ENCODE results near the gene PPP1R14D. TPM values are rescaled to one million over a fixed set of nuclear protein-coding genes. Genes with fewer than 3 reads are reported as not detected.
A peak's percentile ranks its signal among the peaks of the same experiment; 100 is the strongest.

Gene PPP1R14D
- total and polyA plus RNA-seq, 10 donors = 0.30 TPM; not detected in 9

- 66 to 83% (median 73%) methylated on average over 2 of the region's 2 CpGs for WGBS, 5 donors
These were observed 32.5 kb downstream of the PPP1R14D start for GRCh38 chr15:40796041-40796440.

GRCh38 chr15:40793216-40793989, 35.1 kb downstream of the PPP1R14D start:
- Histone ChIP-seq H3K36me3 (peaks cover 0 to 35% (median 10%) of the 10 kb centered on the region in 6 donors), H3K27ac (no peak overlapping the region), H3K27me3 (replicated peaks in 1 of 7) (no peaks in the 10 kb centered on the region), H3K4me3 (no peak overlapping the region), H3K9me3 (no peaks in the 10 kb centered on the region), H3K4me1 (peaks cover 0 to 60% (median 26%) of the 10 kb centered on the region in 6 donors)
- intact Hi-C loops (cut with DNase I; ENCODE audit: low total_unique reads) = no loop called here
- no peak for TF ChIP-seq POLR2AphosphoS5 (IDR thresholded peaks at IDR 0.05)
- no peak for TF ChIP-seq POLR2A (IDR thresholded peaks at IDR 0.05)
- TF ChIP-seq CTCF (IDR thresholded peaks at IDR 0.05 in 8 of 11, conservative IDR thresholded peaks at IDR 0.05 in 3 of 11) = no peak
- WGBS, 5 donors = 67 to 83% (median 75%) methylated on average over 9 of the region's 9 CpGs
- no peak for DNase-seq

More at GRCh38 chr15:40796041-40796440, 32.5 kb downstream of the PPP1R14D start:
- Histone ChIP-seq H3K27me3 (replicated peaks in 1 of 7) (no peaks in the 10 kb centered on the region), H3K4me1 (peaks cover 0 to 40% (median 19%) of the 10 kb centered on the region in 6 donors), H3K9me3 (no peaks in the 10 kb centered on the region), H3K36me3 (peaks cover 0 to 40% (median 10%) of the 10 kb centered on the region in 6 donors), H3K4me3 (no peak overlapping the region), H3K27ac (peak overlapping the region in 2 of 8 donors; percentile 50 to 57)
- TF ChIP-seq CTCF (IDR thresholded peaks at IDR 0.05 in 8 of 11, conservative IDR thresholded peaks at IDR 0.05 in 3 of 11) (no peak), POLR2A (IDR thresholded peaks at IDR 0.05) (no peak), POLR2AphosphoS5 (IDR thresholded peaks at IDR 0.05) (no peak)
- no peak for DNase-seq
- intact Hi-C loops (cut with DNase I; ENCODE audit: low total_unique reads) = no loop called here

GRCh38 chr15:40792394-40792793, 36.1 kb downstream of the PPP1R14D start:
- H3K36me3 ChIP-seq = peaks cover 0 to 29% (median 7%) of the 10 kb centered on the region in 6 donors
- H3K27ac ChIP-seq = no peak overlapping the region
- H3K9me3 ChIP-seq = no peaks in the 10 kb centered on the region
- H3K27me3 ChIP-seq (replicated peaks in 1 of 7) = no peaks in the 10 kb centered on the region
- DNase-seq = no peak
- TF ChIP-seq CTCF (IDR thresholded peaks at IDR 0.05 in 8 of 11, conservative IDR thresholded peaks at IDR 0.05 in 3 of 11) (no peak), POLR2AphosphoS5 (IDR thresholded peaks at IDR 0.05) (no peak), POLR2A (IDR thresholded peaks at IDR 0.05) (no peak)
- intact Hi-C loops (cut with DNase I; ENCODE audit: low total_unique reads) = no loop called here
- peaks cover 0 to 71% (median 34%) of the 10 kb centered on the region in 6 donors for H3K4me1 ChIP-seq
- H3K4me3 ChIP-seq = no peak overlapping the region
- 82 to 100% (median 93%) methylated on average over 3 of the region's 3 CpGs for WGBS, 5 donors

- Histone ChIP-seq H3K36me3 (peaks cover 0 to 30% (median 7%) of the 10 kb centered on the region in 6 donors), H3K4me1 (peaks cover 0 to 70% (median 34%) of the 10 kb centered on the region in 6 donors), H3K9me3 (no peaks in the 10 kb centered on the region), H3K27ac (no peak overlapping the region), H3K27me3 (replicated peaks in 1 of 7) (no peaks in the 10 kb centered on the region), H3K4me3 (no peak overlapping the region)
- 83 to 93% (median 88%) methylated on average over 3 of the region's 3 CpGs for WGBS, 5 donors
- no peak for TF ChIP-seq POLR2AphosphoS5 (IDR thresholded peaks at IDR 0.05)
- no peak for TF ChIP-seq CTCF (IDR thresholded peaks at IDR 0.05 in 8 of 11, conservative IDR thresholded peaks at IDR 0.05 in 3 of 11)
- no peak for TF ChIP-seq POLR2A (IDR thresholded peaks at IDR 0.05)
- intact Hi-C loops (cut with DNase I; ENCODE audit: low total_unique reads) = no loop called here
- no peak for DNase-seq
These were observed 37.8 kb downstream of the PPP1R14D start for GRCh38 chr15:40790718-40791117.

Data from spleen (tissue), 11 donors.